H54 (cell line): Measurements from ENCODE around the gene REELD1.

Source experiments
- DNase-seq: peaks from one replicate; pipeline ENCODE4 v3.0.0; 2011; ENCODE audit warnings: low spot score, mixed read lengths; ENCODE audit not compliant: insufficient read length
- FAIRE-seq: peaks from 3 replicates; lab custom pipeline; 2011; peaks lifted over from hg19 to GRCh38; lab: Jason Lieb, UNC
- POLR2A ChIP-seq: IDR thresholded peaks from 2 replicates; pipeline ENCODE4 v1.6.1; 2011; ENCODE audit warnings: low read depth, mild to moderate bottlenecking, low read length

REELD1 gene

GRCh38 chr4:146214238-146214637, at the start of gene REELD1:
REELD1 (plus strand) TSS chr4:146214538; CDS start chr4:146216953, 2,415 bp downstream.
- TF ChIP-seq POLR2A, result no peak
- no peak for DNase-seq
- FAIRE-seq, result no peak

- FAIRE-seq (no peak), DNase-seq (no peak)
- TF ChIP-seq POLR2A, result no peak
These were observed 49.1 kb upstream of the REELD1 start for GRCh38 chr4:146165221-146165620.

- DNase-seq (no peak), FAIRE-seq (peak; percentile 23)
- TF ChIP-seq POLR2A, result no peak
These were observed 48.5 kb upstream of the REELD1 start for GRCh38 chr4:146165840-146166239.

DNA sequence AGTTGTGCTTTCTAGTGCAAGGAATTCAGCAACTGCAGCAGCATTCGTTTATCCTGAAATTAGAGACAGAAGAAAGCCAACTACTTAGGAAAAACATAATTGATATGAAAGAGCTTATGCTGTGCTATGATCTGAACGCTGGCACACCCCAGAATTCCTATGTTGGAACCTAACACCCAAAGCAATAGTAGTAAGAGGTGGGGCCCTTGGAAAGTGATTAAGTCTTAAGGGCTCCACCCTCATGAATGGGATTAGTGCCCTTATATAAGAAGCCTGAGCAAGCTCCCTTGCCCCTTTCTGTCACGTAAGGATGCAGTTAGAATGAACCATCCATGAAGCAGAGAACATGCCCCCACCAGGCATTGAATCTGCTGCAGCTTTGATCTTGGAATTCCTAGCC, 44.2 kb upstream of the REELD1 start:
- no peak for DNase-seq
- TF ChIP-seq POLR2A, result no peak

GRCh38 chr4:146175541-146176453, 38.5 kb upstream of the REELD1 start, which contains the start of gene LSM6:
LSM6 (plus strand) TSS chr4:146175718; CDS start chr4:146182922, 7,204 bp downstream.
- FAIRE-seq, result peak; percentile 76
- peak; percentile 44; the same call in 1 of the 2 replicates for TF ChIP-seq POLR2A
- peak; percentile 25 for DNase-seq

More for the DNA sequence above, 44.2 kb upstream of the REELD1 start:
- no peak for FAIRE-seq

DNA sequence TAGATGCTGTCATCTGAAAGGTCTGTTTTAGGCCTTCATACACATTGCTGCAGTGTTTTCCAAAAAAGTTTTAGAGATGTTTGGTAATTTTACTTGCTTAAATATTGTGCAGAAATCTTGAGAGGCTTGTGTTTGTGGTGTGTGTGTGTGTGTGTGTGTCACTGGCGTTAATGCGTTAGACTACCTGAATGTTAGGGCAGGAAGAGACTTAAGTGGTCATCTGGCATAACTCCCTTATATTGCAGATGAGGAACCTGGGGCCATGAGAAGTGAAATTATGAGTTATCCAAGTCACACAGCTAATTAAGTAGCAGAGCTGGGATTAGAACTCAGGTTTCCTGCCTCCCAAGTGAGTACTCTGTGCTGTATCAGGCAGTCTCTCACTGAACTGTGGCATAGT, 37.4 kb upstream of the REELD1 start:
- DNase-seq (no peak), FAIRE-seq (no peak)
- TF ChIP-seq POLR2A, result no peak

GRCh38 chr4:146178126-146178525, 36.2 kb upstream of the REELD1 start:
- FAIRE-seq, result no peak
- no peak for TF ChIP-seq POLR2A
- DNase-seq, result no peak

DNA sequence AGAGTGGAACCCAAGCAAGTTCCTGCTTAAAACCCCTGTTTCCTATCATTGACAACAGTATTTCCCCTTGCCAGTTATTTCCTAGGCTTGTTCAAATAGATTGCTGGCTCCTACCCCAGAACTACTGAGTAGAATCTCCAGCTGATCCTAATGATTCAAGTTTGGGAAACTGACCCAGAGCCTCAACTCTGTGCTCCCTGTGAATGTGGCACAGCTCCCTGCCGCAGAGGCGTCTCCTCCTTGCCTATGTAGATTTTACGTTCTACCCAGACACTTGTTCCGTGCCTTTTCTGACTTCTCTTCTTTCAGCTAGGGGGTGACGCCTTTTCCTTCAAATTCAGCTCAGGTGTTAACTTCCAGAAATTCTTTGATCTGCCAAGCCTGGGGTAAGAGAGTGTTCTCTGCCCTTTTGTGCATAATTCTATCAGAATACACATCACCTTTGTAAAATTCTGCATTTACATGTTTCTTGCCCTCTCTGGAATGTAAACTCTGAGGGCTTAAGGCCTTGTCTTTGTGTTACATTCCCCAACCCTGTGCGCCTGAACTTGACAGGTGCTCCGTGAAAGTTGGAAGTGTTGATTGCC, 34.5 kb upstream of the REELD1 start:
- FAIRE-seq (no peak), DNase-seq (no peak)
- no peak for TF ChIP-seq POLR2A

- TF ChIP-seq POLR2A, result no peak
- no peak for DNase-seq
- FAIRE-seq, result no peak
These were observed 31.9 kb upstream of the REELD1 start for GRCh38 chr4:146182443-146182842.

DNA sequence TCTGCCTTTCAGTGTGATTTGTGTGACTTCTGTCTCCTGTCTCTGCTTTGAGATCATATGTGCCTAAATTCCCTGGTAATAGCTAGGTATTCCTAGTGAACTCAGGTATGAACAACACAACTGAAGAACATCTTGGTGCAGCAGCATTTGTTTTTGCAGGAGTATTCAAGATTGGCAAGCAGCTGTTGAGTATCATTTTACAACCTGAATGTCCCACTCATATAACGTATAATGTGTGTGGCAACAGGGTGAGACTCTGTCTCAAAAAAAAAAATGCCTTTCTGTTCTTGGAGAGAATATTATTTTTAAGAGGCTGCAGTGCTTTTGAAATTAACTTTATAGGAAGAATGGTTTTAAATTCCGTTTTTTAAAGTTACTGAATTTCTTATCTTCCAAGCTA, 31.1 kb upstream of the REELD1 start:
- DNase-seq (no peak), FAIRE-seq (no peak)
- no peak for TF ChIP-seq POLR2A

DNA sequence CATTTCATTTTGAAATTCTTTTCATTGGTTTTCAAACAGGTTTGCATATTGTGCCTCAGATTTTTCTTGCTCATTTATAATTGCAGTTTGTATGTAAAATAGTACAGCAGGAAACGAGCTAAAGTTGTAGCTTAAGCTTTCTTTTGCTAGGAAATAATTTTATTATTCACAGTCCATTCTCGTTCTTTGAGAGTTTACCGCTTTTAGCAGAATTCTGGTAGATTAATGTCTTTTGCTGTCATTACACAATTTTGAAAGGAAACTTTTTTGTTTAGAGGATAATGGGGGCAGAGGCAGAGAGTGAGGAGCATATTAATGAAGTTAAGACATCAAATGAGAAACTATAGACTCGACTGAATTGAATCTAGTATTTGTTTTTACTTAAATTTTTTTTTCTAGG, 28.3 kb upstream of the REELD1 start:
- FAIRE-seq (no peak), DNase-seq (no peak)
- TF ChIP-seq POLR2A, result no peak

GRCh38 chr4:146186596-146186995, 27.7 kb upstream of the REELD1 start:
- TF ChIP-seq POLR2A, result no peak
- FAIRE-seq (no peak), DNase-seq (no peak)

DNA sequence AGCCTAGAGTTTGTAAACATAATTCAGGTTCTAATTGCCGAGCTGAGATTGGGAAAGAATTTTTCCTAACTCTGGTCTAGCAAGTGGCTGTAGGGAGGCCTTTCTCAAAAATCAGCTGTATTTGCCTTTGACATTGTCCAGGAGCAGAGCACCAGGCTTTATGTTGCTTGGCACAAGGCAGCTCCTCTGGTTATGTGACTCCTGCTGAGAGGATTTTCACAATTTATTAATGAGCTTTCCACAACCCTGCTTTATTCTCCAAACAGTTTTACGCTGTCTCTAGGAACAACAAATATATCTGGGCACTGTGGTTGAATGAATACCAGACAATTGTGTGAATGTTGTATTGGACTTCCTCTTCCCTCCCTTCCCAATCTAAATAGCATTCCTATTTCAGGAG, 23.9 kb upstream of the REELD1 start:
- FAIRE-seq, result no peak
- TF ChIP-seq POLR2A, result no peak
- DNase-seq, result no peak

DNA sequence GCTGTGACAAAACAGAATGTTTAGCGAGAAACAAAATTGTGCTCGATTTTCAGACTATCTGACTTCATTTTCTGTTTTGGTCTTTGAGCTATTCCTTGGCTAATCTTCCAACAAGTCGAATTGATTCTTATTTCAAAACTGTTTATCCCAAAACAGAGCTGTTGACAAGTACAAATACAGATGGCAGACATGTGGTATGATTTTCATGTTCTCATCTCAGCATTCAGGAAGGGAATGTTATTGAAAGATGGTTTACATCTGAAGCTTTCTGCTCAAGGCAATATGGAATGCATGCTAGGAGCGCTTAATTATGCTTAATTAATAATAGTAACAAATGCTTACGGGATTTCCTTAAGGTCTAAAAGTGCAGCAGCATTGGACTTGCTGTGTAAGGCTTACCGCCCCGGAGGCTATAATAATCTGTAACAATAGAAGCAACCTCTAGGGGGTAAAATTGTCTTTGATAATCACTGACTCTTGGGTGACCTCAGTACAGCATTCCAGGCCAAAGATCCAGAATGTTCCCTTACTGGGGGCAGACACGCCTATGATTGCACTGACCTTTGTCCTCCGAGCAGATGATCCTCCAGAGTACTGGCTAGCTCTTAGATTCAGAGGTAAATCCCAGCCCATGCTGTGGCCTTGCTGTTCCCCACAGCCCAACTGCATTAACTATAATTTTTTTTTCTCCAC, 22.4 kb upstream of the REELD1 start:
- FAIRE-seq (no peak), DNase-seq (no peak)
- no peak for TF ChIP-seq POLR2A
